OCI-LY3 (cell line): Measurements from ENCODE around the gene INSYN2A.

ENCODE experiments used
- EZH2phosphoT487 ChIP-seq: fragments of 200-600 bp; shearing (Covaris generic); IDR thresholded peaks from 2 replicates; pipeline ENCODE4 v1.6.1; 2018; ENCODE audit warnings: antibody characterized with exemption, mixed run types, low read depth
- TF ChIP-seq, protein P1 (sequence below): fragments of 200-600, 300-600 bp; sonication (generic); IDR thresholded peaks from 2 replicates; pipeline ENCODE4 v1.5.1; 2014; ENCODE audit warnings: antibody characterized with exemption, low read length, low read depth

DNA sequence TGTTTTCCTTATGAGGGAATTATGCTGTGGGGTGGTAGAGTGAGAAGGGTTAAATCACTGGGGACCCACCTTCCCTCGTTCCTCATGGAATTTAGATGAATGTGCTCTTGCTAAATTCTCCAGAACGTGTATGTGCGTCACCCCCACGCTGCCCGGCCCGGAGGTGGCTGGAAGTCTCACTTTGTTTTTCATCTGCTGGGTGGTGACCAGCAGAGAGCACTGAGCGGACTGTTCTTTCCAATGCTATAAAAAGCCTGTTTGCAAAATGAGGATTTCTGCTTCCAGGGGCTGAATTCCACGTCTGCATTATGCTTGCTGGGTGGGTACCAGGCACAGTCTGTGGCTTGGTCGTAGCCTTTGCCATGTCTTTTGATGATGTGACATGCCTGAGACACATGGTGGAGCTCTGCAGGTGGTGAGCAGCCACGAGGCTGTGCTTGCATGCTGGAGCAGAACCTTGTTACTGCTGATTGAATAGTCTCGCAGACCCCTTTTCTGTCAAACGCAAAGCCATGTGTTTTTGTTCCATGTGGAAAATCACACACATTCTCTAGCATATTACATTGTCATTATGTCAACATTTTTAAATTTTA is 31.9 kb upstream of the INSYN2A start:
- TF ChIP-seq, protein P1, sequence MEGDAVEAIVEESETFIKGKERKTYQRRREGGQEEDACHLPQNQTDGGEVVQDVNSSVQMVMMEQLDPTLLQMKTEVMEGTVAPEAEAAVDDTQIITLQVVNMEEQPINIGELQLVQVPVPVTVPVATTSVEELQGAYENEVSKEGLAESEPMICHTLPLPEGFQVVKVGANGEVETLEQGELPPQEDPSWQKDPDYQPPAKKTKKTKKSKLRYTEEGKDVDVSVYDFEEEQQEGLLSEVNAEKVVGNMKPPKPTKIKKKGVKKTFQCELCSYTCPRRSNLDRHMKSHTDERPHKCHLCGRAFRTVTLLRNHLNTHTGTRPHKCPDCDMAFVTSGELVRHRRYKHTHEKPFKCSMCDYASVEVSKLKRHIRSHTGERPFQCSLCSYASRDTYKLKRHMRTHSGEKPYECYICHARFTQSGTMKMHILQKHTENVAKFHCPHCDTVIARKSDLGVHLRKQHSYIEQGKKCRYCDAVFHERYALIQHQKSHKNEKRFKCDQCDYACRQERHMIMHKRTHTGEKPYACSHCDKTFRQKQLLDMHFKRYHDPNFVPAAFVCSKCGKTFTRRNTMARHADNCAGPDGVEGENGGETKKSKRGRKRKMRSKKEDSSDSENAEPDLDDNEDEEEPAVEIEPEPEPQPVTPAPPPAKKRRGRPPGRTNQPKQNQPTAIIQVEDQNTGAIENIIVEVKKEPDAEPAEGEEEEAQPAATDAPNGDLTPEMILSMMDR = no peak
- TF ChIP-seq EZH2phosphoT487 = no peak
